ENCODE data around the gene TACC3.

TACC3 gene

GRCh38 chr4:1713003-1713851 lies 8.1 kb upstream of the TACC3 start:
- ChIA-PET POLR2A (interaction anchor here (1.6 to 2.2 kb wide), 3 partner anchors 14 to 20 kb away, joined by 11 to 17 read pairs (median 11); no protein-coding TSS in a partner anchor), CTCF (interaction anchor here (1.4 to 2.0 kb wide), 3 partner anchors 17 to 20 kb away, joined by 5 to 10 read pairs (median 6); no protein-coding TSS in a partner anchor)
- TF ChIP-seq ZNF384 (IDR thresholded peaks at IDR 0.05) (no peak), HDGF (IDR thresholded peaks at IDR 0.05; ENCODE audit: borderline replicate concordance) (0 out of 2 replicates have a peak, but pooled peaks have one; percentile 32), FOXK2 (IDR thresholded peaks at IDR 0.05) (no peak), BHLHE40 (IDR thresholded peaks at IDR 0.05; ENCODE audit: borderline replicate concordance) (no peak), L3MBTL2 (conservative IDR thresholded peaks at IDR 0.05) (no peak), SP1 (IDR thresholded peaks at IDR 0.05) (no peak)
- DNase-seq (ENCODE audit: extremely low spot score): peak; percentile 32

- ChIA-PET CTCF (interaction anchor here (0.6 to 1.4 kb wide), 2 partner anchors 21 kb away, joined by 3 to 6 read pairs; no protein-coding TSS in a partner anchor), POLR2A (interaction anchor here (0.7 kb wide), 1 partner anchor 21 kb away, joined by 4 read pairs; no protein-coding TSS in a partner anchor)
- no peak for DNase-seq (ENCODE audit: extremely low spot score)
- TF ChIP-seq LEF1 (IDR thresholded peaks at IDR 0.05; ENCODE audit: borderline replicate concordance) (no peak), ZNF384 (IDR thresholded peaks at IDR 0.05) (no peak), L3MBTL2 (conservative IDR thresholded peaks at IDR 0.05) (no peak), SUZ12 (IDR thresholded peaks at IDR 0.05) (no peak), HDGF (IDR thresholded peaks at IDR 0.05; ENCODE audit: borderline replicate concordance) (no peak), FOXM1 (IDR thresholded peaks at IDR 0.05; ENCODE audit: borderline replicate concordance) (no peak), TARDBP (IDR thresholded peaks at IDR 0.05) (no peak), BHLHE40 (IDR thresholded peaks at IDR 0.05; ENCODE audit: borderline replicate concordance) (no peak), FOXK2 (IDR thresholded peaks at IDR 0.05) (no peak), CTBP1 (IDR thresholded peaks at IDR 0.05; ENCODE audit: borderline replicate concordance) (no peak)
These were observed 6.9 kb upstream of the TACC3 start for GRCh38 chr4:1714303-1715001.

- POLR2A ChIA-PET: no interaction called here
- TF ChIP-seq SP1 (IDR thresholded peaks at IDR 0.05) (no peak), FOXA1 (IDR thresholded peaks at IDR 0.05) (no peak), ZNF384 (IDR thresholded peaks at IDR 0.05) (no peak)
- CTCF ChIA-PET: interaction anchor here (0.6 kb wide), 1 partner anchor 22 kb away, joined by 3 read pairs; no protein-coding TSS in a partner anchor
- no peak for DNase-seq (ENCODE audit: extremely low spot score)
These were observed 6.1 kb upstream of the TACC3 start for GRCh38 chr4:1715002-1715758.

GRCh38 chr4:1716065-1716945 lies 5.0 kb upstream of the TACC3 start:
- ChIA-PET CTCF (interaction anchor here (2.2 kb wide), 1 partner anchor 23 kb away, joined by 6 read pairs; no protein-coding TSS in a partner anchor), POLR2A (no interaction called here)
- TF ChIP-seq PKNOX1 (IDR thresholded peaks at IDR 0.05) (no peak), L3MBTL2 (conservative IDR thresholded peaks at IDR 0.05) (no peak), SP1 (IDR thresholded peaks at IDR 0.05) (no peak), TARDBP (IDR thresholded peaks at IDR 0.05) (no peak), BHLHE40 (IDR thresholded peaks at IDR 0.05; ENCODE audit: borderline replicate concordance) (no peak), ARNT (IDR thresholded peaks at IDR 0.05) (no peak), SUZ12 (IDR thresholded peaks at IDR 0.05) (no peak), FOXA1 (IDR thresholded peaks at IDR 0.05) (no peak), ELF4 (IDR thresholded peaks at IDR 0.05) (no peak), NFRKB (IDR thresholded peaks at IDR 0.05) (no peak), LEF1 (IDR thresholded peaks at IDR 0.05; ENCODE audit: borderline replicate concordance) (no peak), FOXK2 (IDR thresholded peaks at IDR 0.05) (no peak), CTBP1 (IDR thresholded peaks at IDR 0.05; ENCODE audit: borderline replicate concordance) (no peak), ZNF384 (IDR thresholded peaks at IDR 0.05) (no peak), FOXM1 (IDR thresholded peaks at IDR 0.05; ENCODE audit: borderline replicate concordance) (no peak), HDGF (IDR thresholded peaks at IDR 0.05; ENCODE audit: borderline replicate concordance) (no peak)
- DNase-seq (ENCODE audit: extremely low spot score): no peak

- POLR2A ChIA-PET: no interaction called here
- DNase-seq (ENCODE audit: extremely low spot score): no peak
- CTCF ChIA-PET: interaction anchor here (0.5 to 2.2 kb wide), 2 partner anchors 24 to 33 kb away, joined by 3 to 6 read pairs; partner anchors contain the start of gene FAM53A
- TF ChIP-seq PKNOX1 (IDR thresholded peaks at IDR 0.05): no peak
- no peak for TF ChIP-seq FOXA1 (IDR thresholded peaks at IDR 0.05)
- no peak for TF ChIP-seq ARNT (IDR thresholded peaks at IDR 0.05)
- TF ChIP-seq L3MBTL2 (conservative IDR thresholded peaks at IDR 0.05): no peak
- TF ChIP-seq FOXK2 (IDR thresholded peaks at IDR 0.05): no peak
- no peak for TF ChIP-seq LEF1 (IDR thresholded peaks at IDR 0.05; ENCODE audit: borderline replicate concordance)
- TF ChIP-seq SUZ12 (IDR thresholded peaks at IDR 0.05): no peak
- TF ChIP-seq NFRKB (IDR thresholded peaks at IDR 0.05): no peak
- TF ChIP-seq TARDBP (IDR thresholded peaks at IDR 0.05): no peak
- TF ChIP-seq CTBP1 (IDR thresholded peaks at IDR 0.05; ENCODE audit: borderline replicate concordance): no peak
- no peak for TF ChIP-seq ELF4 (IDR thresholded peaks at IDR 0.05)
- TF ChIP-seq BHLHE40 (IDR thresholded peaks at IDR 0.05; ENCODE audit: borderline replicate concordance): no peak
- no peak for TF ChIP-seq SP1 (IDR thresholded peaks at IDR 0.05)
- TF ChIP-seq HDGF (IDR thresholded peaks at IDR 0.05; ENCODE audit: borderline replicate concordance): no peak
- TF ChIP-seq ZNF384 (IDR thresholded peaks at IDR 0.05): no peak
- no peak for TF ChIP-seq FOXM1 (IDR thresholded peaks at IDR 0.05; ENCODE audit: borderline replicate concordance)
These were observed 3.9 kb upstream of the TACC3 start for GRCh38 chr4:1717129-1718094.

All from HEK293T (cell line).